Globus pallidus (tissue), 1 donor: ENCODE measurements around the gene NPHP1.
A peak's percentile ranks its signal among the peaks of the same experiment; 100 is the strongest.
"Not testable (repeated sequence)": the region's sequence is repeated elsewhere in the genome, so short reads cannot be mapped to it uniquely, and the experiment has no call there.

ENCODE experiments used
- DNase-seq: peaks from one replicate; pipeline ENCODE4 v3.0.0-alpha.2; 2015; ENCODE audit warnings: low spot score

Gene NPHP1

GRCh38 chr2:110204408-110205385 is at the start of gene NPHP1:
TSS of gene NPHP1 (minus strand) at chr2:110205013. CDS start at chr2:110204968, 45 bp downstream.
- peak; percentile 76 for DNase-seq

GRCh38 chr2:110248081-110248795 is 43.4 kb upstream of the NPHP1 start:
- not testable (repeated sequence) for DNase-seq

GRCh38 chr2:110245488-110246435 is 40.9 kb upstream of the NPHP1 start:
- DNase-seq = not testable (repeated sequence)

GRCh38 chr2:110243283-110243682 is 38.5 kb upstream of the NPHP1 start:
- DNase-seq = not testable (repeated sequence)

- not testable (repeated sequence) for DNase-seq
These were observed 29.7 kb upstream of the NPHP1 start for GRCh38 chr2:110234514-110234913.

- not testable (repeated sequence) for DNase-seq
These were observed 25.1 kb upstream of the NPHP1 start for GRCh38 chr2:110229886-110230285.

- DNase-seq = not testable (repeated sequence)
These were observed 17.8 kb upstream of the NPHP1 start for GRCh38 chr2:110222626-110223025.

- DNase-seq = no peak
These were observed 17.1 kb upstream of the NPHP1 start for GRCh38 chr2:110221938-110222337.

- DNase-seq = no peak
These were observed 15.4 kb upstream of the NPHP1 start for GRCh38 chr2:110220190-110220564.

GRCh38 chr2:110219496-110220189 is 14.8 kb upstream of the NPHP1 start:
- no peak for DNase-seq

GRCh38 chr2:110218889-110219288 is 14.1 kb upstream of the NPHP1 start:
- DNase-seq = not testable (repeated sequence)

- no peak for DNase-seq
These were observed 12.0 kb upstream of the NPHP1 start for GRCh38 chr2:110216803-110217202.

GRCh38 chr2:110216199-110216598 is 11.4 kb upstream of the NPHP1 start:
- no peak for DNase-seq

- no peak for DNase-seq
These were observed 10.8 kb upstream of the NPHP1 start for GRCh38 chr2:110215566-110216158.

- no peak for DNase-seq
These were observed 10.3 kb upstream of the NPHP1 start for GRCh38 chr2:110215091-110215490.

- not testable (repeated sequence) for DNase-seq
These were observed 8.7 kb upstream of the NPHP1 start for GRCh38 chr2:110213522-110213921.

- peak; percentile 68 for DNase-seq
These were observed 7.4 kb upstream of the NPHP1 start, which contains the start of gene MTLN for GRCh38 chr2:110211938-110212858. TSS of gene MTLN (minus strand) at chr2:110212547. CDS start at chr2:110212525, 22 bp downstream.

GRCh38 chr2:110205660-110206455 is 1.0 kb upstream of the NPHP1 start:
- DNase-seq = no peak

- DNase-seq = no peak
These were observed 6.8 kb downstream of the NPHP1 start for GRCh38 chr2:110198016-110198415.
